OCI-LY7 (cell line): ENCODE results near the gene NDUFAF5.

Source experiments
- EZH2phosphoT487 ChIP-seq: fragments of 200-600 bp; sonication (generic); IDR thresholded peaks from 2 replicates; pipeline ENCODE4 v1.6.1; 2018; ENCODE audit warnings: low read depth, borderline replicate concordance, mild to moderate bottlenecking, mixed run types, antibody characterized with exemption, low read length, moderate library complexity, mixed read lengths
- TF ChIP-seq, protein P1 (sequence below): fragments of 200-600 bp; sonication (generic); conservative IDR thresholded peaks from 2 replicates; pipeline ENCODE4 v1.5.1; 2014; ENCODE audit warnings: mild to moderate bottlenecking, antibody characterized with exemption, low read length, moderate library complexity, mixed read lengths

- TF ChIP-seq, protein P1, sequence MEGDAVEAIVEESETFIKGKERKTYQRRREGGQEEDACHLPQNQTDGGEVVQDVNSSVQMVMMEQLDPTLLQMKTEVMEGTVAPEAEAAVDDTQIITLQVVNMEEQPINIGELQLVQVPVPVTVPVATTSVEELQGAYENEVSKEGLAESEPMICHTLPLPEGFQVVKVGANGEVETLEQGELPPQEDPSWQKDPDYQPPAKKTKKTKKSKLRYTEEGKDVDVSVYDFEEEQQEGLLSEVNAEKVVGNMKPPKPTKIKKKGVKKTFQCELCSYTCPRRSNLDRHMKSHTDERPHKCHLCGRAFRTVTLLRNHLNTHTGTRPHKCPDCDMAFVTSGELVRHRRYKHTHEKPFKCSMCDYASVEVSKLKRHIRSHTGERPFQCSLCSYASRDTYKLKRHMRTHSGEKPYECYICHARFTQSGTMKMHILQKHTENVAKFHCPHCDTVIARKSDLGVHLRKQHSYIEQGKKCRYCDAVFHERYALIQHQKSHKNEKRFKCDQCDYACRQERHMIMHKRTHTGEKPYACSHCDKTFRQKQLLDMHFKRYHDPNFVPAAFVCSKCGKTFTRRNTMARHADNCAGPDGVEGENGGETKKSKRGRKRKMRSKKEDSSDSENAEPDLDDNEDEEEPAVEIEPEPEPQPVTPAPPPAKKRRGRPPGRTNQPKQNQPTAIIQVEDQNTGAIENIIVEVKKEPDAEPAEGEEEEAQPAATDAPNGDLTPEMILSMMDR: no peak
- TF ChIP-seq EZH2phosphoT487: no peak
Observed at GRCh38 chr20:13855613-13856012, 70.8 kb downstream of the NDUFAF5 start.
